CD4-positive, alpha-beta T cell treated with Interleukin-6 at 100 ng/mL for 8 hours (primary cell): ENCODE results near the gene CENPF.

ENCODE experiments used
- DNase-seq: peaks from one replicate; pipeline ENCODE4 v3.0.0-alpha.2; 2020; ENCODE audit warnings: mixed read lengths, low spot score

Gene CENPF

DNA sequence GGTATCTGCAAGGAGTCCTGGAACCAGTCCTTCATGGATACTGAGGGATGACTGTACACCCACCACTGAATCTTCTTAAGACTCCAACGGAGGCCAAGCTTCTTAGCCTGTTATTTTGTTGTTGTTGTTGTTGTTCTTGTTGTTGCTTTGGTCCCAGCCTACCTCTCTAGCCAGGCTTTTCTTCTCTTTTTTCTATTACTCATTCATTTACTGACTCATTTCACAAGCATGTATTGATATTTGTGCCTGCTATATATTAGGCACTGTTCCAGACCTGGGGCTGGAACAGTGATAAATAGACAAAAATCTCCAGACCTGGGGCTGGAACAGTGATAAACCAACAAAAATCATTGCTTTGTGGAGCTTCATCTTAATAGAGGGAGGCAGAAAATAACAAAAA, 20.4 kb downstream of the CENPF start:
- DNase-seq = no peak

- DNase-seq = peak; percentile 32
Observed at GRCh38 chr1:214632091-214632490, 29.1 kb downstream of the CENPF start.

- no peak for DNase-seq
Observed at GRCh38 chr1:214633686-214634085, 30.7 kb downstream of the CENPF start.

GRCh38 chr1:214634267-214634666, 31.3 kb downstream of the CENPF start:
- DNase-seq = no peak

DNA sequence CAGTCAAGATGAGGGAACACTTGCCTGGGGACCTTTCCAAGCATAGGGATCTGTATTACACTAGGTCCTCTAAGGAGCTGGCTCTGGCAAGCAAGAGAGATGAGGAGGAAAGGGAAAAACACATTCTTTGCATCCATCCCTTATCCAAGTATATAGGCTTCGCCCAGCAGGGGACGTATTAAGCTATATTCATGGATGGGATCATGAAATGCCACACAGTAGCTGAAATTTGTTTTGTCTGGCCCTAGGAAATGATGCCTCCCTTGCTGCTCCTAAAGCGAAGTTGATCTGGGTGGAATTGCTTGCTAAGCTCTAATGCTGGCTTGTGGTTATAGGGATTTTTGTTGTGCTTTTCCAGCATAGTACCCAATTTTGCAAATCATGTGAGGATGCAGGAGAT, 32.1 kb downstream of the CENPF start:
- no peak for DNase-seq

GRCh38 chr1:214635506-214635905, 32.5 kb downstream of the CENPF start:
- DNase-seq = no peak

GRCh38 chr1:214636436-214636835, 33.4 kb downstream of the CENPF start:
- no peak for DNase-seq

GRCh38 chr1:214637125-214637524, 34.1 kb downstream of the CENPF start:
- no peak for DNase-seq

DNA sequence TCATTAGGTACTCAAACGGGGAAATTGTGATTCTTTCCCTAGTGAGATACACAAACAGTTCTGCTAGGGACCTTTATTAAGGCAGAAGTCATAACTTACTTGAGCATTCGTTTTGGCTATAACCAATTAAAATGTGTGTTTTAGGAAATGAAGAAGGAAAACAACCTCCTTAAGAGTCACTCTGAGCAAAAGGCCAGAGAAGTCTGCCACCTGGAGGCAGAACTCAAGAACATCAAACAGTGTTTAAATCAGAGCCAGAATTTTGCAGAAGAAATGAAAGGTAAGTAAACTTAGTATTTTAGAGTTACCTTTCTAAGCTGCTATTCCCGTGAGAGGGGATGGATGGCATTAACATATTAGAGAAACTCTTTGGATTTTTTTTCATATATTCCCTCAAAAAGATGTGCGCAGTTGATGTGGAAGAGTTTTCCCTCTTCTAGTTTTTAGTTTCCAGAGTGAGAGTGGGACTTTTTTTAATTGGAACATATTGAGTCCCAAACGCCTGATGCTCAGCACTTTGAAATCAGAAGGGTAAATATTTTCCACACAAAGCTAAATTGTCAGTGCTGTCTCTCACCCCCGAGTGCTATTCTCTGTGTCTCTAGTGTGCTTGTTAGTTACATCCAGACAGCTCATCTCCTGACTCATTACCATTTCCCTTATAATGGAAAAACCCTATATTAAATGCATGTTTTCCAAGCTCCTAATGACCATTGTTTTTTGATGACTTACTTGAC, 34.9 kb downstream of the CENPF start:
- DNase-seq = peak; percentile 33

GRCh38 chr1:214638459-214638807, 35.4 kb downstream of the CENPF start:
- DNase-seq = no peak

DNA sequence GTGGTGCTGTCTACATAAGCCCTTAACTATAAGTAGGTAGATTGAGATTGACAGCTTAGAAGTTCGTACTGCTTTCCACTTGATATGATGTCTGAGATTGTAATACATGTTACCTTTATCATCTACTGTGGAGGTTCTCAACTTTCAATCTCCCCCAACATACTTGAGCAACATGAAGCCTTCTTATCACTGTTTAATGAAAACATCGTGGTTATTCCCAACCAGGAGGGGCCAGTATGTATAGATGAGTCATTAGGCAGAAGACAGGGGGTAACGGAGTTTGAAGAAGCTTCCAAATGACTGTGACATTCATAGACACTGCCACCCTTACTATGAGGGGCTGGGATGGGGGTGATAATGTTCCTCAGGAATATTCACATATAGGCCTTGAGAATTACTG, 36.0 kb downstream of the CENPF start:
- DNase-seq = no peak

GRCh38 chr1:214640431-214641213, 37.6 kb downstream of the CENPF start:
- peak; percentile 43 for DNase-seq

- no peak for DNase-seq
Observed at GRCh38 chr1:214641214-214641895, 38.4 kb downstream of the CENPF start.

GRCh38 chr1:214643030-214643429, 40.0 kb downstream of the CENPF start:
- no peak for DNase-seq

DNA sequence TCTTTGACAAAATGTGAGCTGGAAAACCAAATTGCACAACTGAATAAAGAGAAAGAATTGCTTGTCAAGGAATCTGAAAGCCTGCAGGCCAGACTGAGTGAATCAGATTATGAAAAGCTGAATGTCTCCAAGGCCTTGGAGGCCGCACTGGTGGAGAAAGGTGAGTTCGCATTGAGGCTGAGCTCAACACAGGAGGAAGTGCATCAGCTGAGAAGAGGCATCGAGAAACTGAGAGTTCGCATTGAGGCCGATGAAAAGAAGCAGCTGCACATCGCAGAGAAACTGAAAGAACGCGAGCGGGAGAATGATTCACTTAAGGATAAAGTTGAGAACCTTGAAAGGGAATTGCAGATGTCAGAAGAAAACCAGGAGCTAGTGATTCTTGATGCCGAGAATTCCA, 42.7 kb downstream of the CENPF start:
- DNase-seq = no peak

GRCh38 chr1:214648801-214649200, 45.8 kb downstream of the CENPF start:
- DNase-seq = no peak

DNA sequence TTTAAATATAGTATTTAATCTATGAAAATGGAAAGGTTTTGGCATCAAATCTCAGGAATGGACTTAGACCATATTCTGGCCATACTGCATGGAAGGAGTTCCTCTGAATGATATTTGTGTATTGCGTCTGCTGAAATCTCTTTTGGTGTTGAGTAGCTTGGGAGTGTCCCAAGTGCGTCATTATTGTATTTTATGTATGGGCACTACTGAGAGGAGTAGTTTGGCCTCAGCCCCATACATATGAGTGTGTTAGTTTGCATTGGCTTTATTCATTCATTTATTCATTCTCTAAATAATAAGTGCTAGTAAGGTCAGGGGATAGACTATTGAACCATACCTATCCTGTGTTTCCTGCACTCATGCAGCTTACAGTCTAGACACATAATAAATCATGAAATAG, 46.6 kb downstream of the CENPF start:
- DNase-seq = no peak

DNA sequence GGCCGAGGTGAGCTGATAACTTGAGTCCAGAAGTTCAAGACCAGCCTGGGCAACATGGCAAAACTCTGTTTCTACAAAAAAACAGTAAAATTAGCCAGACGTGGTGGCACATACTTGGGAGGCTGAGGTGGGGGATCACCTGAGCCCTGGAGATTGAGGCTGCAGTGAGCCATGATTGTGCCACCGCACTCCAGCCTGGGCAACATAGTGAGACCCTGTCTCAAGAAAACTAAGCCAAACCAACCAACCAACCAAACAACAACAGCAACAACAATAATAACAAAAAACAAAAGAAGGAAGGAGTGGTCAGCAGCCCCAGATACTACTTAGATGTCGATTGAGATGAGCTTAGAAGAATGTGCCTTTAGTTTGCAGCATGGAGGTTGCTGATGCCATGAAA, 47.7 kb downstream of the CENPF start:
- no peak for DNase-seq

GRCh38 chr1:214657299-214657698, 54.3 kb downstream of the CENPF start:
- DNase-seq = no peak

- DNase-seq = no peak
Observed at GRCh38 chr1:214658175-214658574, 55.2 kb downstream of the CENPF start.

DNA sequence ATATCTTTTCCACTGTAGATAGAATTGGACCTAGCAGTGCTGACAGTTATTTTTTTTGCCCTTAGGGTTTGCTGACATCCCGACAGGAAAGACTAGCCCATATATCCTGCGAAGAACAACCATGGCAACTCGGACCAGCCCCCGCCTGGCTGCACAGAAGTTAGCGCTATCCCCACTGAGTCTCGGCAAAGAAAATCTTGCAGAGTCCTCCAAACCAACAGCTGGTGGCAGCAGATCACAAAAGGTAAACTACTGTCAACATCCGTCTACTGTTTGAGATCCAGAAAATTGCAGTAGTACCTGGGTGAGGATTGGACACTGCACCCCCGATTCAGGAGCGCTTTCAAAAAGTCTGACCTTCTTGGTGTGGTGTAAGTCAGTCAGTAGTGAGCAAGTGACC, 55.8 kb downstream of the CENPF start:
- no peak for DNase-seq

- no peak for DNase-seq
Observed at GRCh38 chr1:214660190-214660589, 57.2 kb downstream of the CENPF start.

GRCh38 chr1:214660900-214661299, 57.9 kb downstream of the CENPF start:
- DNase-seq = no peak
